ENCODE measurements around the gene STAT5A. TPM values are rescaled to one million over a fixed set of nuclear protein-coding genes. Genes with fewer than 3 reads are reported as not detected.

Gene STAT5A
- total and polyA plus RNA-seq, 9 of the 15 experiments (the other 6 are each of a cell fraction or from before 2014, with no cell fraction given) = 79.9 to 415 (median 196) TPM

GRCh38 chr17:42309986-42310786, 21.9 kb downstream of the STAT5A start (continued):
- TF ChIP-seq E2F8 (IDR thresholded peaks at IDR 0.05; ENCODE audit: low read depth, partially characterized antibody) (no peak), BACH1 (tag; IDR thresholded peaks at IDR 0.05) (no peak), TOE1 (IDR thresholded peaks at IDR 0.05; ENCODE audit: borderline replicate concordance) (no peak), TOE1 (CRISPR knock-in tag; IDR thresholded peaks at IDR 0.05; ENCODE audit: borderline replicate concordance, low read depth) (no peak), LCOR (CRISPR knock-in tag; IDR thresholded peaks at IDR 0.05) (no peak), ZNF253 (CRISPR knock-in tag; conservative IDR thresholded peaks at IDR 0.05) (no peak), TBP (optimal IDR thresholded peaks at IDR 0.05; ENCODE audit: low read depth, low read length) (no peak), ZFP91 (CRISPR knock-in tag; IDR thresholded peaks at IDR 0.05) (no peak), GABPA (tag; conservative IDR thresholded peaks at IDR 0.05; ENCODE audit: low read depth) (no peak), GTF2A2 (tag; IDR thresholded peaks at IDR 0.05) (no peak), PTRF (tag; IDR thresholded peaks at IDR 0.05) (no peak), ZNF175 (CRISPR knock-in tag; IDR thresholded peaks at IDR 0.05; ENCODE audit: low read depth) (no peak), CGGBP1 (CRISPR knock-in tag; IDR thresholded peaks at IDR 0.05) (no peak), ZBTB12 (CRISPR knock-in tag; IDR thresholded peaks at IDR 0.05) (0 out of 2 replicates have a peak, but pooled peaks have one; percentile 24), ZBTB33 (CRISPR knock-in tag; IDR thresholded peaks at IDR 0.05) (peak; percentile 77), E4F1 (CRISPR knock-in tag; IDR thresholded peaks at IDR 0.05; ENCODE audit: borderline replicate concordance) (no peak)

All from K562 (cell line).